Coronary artery (tissue), 2 donors: ENCODE data around the gene MXRA5.
"Not testable (repeated sequence)": the region's sequence is repeated elsewhere in the genome, so short reads cannot be mapped to it uniquely, and the experiment has no call there.

Experiments used
- DNase-seq: peaks from one replicate; pipeline ENCODE4 v3.0.0-alpha.2; 2017; ENCODE audit warnings: low spot score
- H3K27ac ChIP-seq, 2 donors: fragments of 200-600 bp; sonication (generic); one replicate each; pipeline ENCODE4 v1.5.1; 2016 to 2019
- H3K4me3 ChIP-seq: fragments of 200-600 bp; sonication (generic); 2 replicates; pipeline ENCODE4 v1.5.1; 2016; ENCODE audit warnings: mild to moderate bottlenecking, moderate library complexity
- TF ChIP-seq, protein P1 (sequence below): fragments of 200-600 bp; sonication (generic); IDR thresholded peaks from one replicate; pipeline ENCODE4 v1.5.1; 2019; ENCODE audit warnings: antibody characterized with exemption

Gene MXRA5

DNA sequence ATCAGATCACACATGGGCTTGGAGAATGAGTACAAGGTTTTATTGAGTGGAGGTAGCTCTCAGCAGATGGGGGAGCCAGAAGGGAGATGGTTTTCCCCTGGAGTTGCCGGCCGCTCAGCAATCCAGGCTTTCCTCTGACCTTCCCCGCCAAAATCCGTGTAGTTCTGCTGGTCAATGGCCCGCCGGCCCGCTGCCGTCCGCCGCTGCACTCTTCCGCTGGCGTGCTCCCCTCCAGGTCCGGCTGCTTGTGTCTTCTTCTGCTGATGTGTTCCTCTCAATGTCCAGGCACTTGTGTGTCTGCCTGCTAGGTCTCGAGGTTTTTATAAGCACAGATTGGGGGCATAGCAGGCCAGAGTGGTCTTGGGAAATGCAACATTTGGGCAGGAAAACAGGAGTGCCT, 14.4 kb upstream of the MXRA5 start:
- TF ChIP-seq, protein P1, sequence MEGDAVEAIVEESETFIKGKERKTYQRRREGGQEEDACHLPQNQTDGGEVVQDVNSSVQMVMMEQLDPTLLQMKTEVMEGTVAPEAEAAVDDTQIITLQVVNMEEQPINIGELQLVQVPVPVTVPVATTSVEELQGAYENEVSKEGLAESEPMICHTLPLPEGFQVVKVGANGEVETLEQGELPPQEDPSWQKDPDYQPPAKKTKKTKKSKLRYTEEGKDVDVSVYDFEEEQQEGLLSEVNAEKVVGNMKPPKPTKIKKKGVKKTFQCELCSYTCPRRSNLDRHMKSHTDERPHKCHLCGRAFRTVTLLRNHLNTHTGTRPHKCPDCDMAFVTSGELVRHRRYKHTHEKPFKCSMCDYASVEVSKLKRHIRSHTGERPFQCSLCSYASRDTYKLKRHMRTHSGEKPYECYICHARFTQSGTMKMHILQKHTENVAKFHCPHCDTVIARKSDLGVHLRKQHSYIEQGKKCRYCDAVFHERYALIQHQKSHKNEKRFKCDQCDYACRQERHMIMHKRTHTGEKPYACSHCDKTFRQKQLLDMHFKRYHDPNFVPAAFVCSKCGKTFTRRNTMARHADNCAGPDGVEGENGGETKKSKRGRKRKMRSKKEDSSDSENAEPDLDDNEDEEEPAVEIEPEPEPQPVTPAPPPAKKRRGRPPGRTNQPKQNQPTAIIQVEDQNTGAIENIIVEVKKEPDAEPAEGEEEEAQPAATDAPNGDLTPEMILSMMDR = no peak
- DNase-seq = no peak
- Histone ChIP-seq H3K27ac (no peak overlapping the region), H3K4me3 (no peak overlapping the region)

DNA sequence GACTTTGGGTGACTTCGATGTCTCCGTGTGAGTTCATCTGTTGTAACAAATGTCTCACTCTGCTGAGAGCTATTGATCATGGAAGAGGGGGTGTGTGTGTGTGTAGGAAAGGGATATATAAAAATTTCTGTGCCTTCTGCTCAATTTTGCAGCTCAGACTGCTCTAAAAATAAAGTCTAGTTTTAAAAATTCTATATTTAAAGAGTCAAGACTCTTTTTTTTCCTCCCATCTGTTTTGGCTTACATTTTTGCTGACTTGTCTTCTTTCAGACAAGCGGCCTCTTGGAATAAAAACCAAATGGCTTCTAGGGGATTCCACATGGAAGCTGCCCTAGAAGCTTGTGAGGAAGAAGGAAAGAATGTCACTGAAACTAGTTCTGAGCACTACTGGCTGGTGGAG, 6.3 kb upstream of the MXRA5 start:
- H3K4me3 ChIP-seq, H3K27ac ChIP-seq, DNase-seq: not testable (repeated sequence)

DNA sequence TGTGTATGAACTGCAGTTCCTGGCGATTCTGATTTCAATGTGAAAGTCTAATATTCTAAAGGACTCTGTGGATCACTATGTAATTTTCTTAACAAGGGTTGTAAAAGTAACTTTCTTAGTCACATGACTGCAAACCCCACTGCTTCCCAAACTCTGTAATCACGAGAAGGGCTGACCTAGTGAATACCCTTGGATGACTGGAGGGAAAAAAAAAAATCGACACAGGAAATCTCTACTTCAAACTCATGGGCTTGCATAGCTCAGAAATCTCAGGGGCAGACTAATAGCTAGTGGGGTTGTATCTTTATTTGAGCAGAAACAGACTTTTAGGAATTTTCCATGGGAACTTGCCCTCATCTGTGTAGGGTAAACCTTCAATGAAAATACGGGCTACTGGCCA, 4.8 kb upstream of the MXRA5 start:
- TF ChIP-seq, protein P1 = no peak
- Histone ChIP-seq H3K4me3 (no peak overlapping the region), H3K27ac (no peak overlapping the region)
- DNase-seq = no peak

DNA sequence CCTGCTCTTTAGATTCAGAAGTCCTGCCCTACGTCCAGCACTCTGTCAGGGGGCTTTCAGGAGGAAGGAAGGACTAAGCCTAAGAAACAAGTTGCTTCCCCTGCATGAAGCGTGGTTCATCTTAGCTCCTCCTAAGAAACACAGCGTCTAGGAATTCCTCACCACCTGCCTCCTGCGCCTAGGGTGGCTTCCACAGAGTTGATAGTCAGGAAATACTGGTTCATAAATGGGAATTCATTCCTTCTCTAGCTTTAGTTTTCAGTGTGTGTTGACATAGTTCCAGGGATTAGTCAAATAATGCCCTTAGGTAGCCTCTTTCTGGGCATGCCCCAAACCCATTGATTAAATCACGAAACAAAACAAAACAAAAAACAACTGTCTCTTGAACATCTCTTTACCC, 1.7 kb upstream of the MXRA5 start:
- H3K27ac ChIP-seq = no peak overlapping the region
- DNase-seq = no peak
- H3K4me3 ChIP-seq = no peak overlapping the region
- TF ChIP-seq, protein P1 = no peak

DNA sequence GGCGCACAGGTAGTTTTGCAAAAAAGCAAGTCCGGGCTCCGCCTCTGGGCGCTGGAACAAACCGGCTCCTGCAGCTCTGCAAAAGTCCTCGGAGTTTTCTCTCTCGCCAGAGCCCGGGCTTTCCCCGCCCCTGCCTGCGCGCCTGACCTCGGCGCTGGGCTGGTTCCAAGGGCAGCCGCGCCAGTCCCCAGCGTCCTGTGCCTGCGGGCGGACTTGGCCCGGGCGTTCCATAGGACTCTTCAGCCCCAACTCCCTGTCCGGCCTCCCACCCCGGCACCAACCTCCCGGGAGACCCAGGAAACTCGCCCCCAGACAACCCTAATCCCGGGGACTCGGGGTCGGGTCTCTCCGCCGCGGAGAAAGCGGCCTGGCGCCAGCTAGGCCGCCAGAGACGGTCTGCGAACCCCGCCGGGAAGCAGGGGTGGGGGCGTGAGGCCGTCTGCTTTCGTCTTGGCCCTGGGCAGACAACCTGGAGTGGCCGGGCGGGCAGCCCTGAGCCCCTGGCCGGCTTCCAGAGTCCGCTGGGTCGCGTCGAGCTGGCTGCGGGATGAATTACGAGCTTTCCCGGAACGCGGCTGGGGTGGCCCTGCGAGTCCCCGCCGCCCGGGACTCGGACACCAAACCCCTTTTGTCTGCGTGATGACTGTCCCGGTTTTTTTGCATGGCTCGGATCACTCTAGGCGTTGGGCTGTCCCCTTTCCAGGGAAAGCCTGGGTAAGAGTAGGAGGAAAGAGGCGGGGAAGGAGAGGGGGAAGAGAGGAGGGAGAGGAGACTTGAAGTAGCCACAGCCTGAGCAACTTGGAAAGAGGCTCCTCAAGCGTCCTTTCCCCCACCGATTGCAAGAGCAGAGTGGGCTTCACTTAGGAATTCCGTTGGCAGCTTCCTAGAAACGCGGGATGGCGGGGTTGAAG, 916 bp downstream of the MXRA5 start:
- no peak for DNase-seq
- H3K4me3 ChIP-seq = peak overlapping the region; percentile 59
- TF ChIP-seq, protein P1 = no peak
- H3K27ac ChIP-seq = peak overlapping the region in 1 of 2 donors; percentile 39

DNA sequence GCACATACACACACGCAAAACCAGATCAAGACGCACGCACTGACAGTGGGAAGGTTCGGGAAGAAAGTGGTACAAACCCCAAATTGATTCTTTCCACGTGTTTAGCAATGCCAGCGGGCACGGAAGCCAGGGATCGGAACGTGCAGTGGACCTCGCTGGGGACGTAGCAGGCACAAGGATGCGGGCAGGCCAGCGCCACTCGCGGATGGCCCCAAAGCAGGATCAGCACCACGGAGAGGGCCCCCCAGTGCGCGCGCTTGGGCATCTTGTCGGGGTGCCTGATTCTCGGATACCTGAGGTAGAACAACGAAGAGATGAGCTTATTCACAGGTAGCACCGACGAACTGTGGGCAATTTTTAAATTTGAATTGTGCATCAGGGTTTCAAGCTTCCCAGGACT, 2.9 kb downstream of the MXRA5 start:
- H3K4me3 ChIP-seq, H3K27ac ChIP-seq, DNase-seq: not testable (repeated sequence)

DNA sequence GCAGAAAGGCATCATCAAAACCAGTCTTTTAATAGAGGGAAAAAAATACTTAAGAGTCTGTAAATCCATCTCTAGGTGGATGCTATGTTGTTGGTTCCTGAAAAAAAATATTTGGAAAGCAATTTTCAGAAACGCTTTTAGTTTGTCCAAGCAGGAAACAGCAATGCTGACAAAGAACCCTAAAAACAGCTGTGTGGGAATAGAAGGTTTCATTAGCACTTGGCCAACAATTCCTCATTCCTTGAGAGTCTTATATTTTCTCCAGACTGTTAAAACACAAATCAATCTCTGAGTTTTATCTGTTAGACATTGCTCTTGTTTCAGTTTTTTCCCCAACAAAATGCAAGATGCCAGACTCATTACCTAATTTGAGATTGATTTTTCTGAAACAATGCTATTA, 6.4 kb downstream of the MXRA5 start:
- DNase-seq = no peak
- Histone ChIP-seq H3K4me3 (no peak overlapping the region), H3K27ac (no peak overlapping the region)
- TF ChIP-seq, protein P1 = no peak

DNA sequence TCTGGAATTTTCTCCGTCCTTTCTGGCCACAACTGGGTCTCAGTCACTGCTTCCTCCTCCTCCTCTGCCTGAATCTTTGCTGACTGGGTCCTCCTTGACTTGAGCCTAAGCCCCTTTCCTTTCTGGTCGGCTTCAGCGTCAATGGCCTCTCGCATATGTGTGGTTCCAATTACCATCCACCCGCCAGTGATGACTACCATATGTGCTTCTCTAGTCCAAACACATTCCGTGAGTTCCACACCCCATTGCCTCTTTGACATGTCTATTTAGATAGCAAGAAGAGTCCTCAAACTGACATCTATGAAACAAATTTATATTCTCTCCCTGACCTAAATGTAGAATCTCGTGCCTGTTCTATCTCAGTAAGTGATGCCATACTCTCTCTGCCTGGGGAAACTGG, 19.8 kb downstream of the MXRA5 start:
- TF ChIP-seq, protein P1 = no peak
- H3K4me3 ChIP-seq = no peak overlapping the region
- no peak overlapping the region for H3K27ac ChIP-seq
- DNase-seq = no peak
